ENCODE measurements around the gene CCDC172.

DNA sequence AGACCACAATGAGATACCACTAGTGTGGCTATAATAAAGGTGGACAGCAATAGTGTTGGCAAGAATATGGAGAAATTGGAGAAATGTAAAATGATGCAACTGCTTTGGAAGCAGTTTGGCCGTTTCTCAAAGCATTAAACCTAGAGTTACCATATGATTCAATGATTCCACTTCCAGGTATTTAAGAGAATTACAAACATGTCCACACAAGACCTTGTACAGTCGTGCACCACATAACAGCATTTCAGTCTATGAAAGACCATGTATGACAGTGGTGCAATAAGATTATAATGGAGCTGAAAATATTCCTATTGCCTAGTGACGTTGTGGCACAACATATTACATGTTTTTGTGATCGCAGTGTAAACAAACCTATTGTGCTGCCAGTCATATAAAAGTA lies 29.6 kb downstream of the CCDC172 start:
- TF ChIP-seq, protein P1, sequence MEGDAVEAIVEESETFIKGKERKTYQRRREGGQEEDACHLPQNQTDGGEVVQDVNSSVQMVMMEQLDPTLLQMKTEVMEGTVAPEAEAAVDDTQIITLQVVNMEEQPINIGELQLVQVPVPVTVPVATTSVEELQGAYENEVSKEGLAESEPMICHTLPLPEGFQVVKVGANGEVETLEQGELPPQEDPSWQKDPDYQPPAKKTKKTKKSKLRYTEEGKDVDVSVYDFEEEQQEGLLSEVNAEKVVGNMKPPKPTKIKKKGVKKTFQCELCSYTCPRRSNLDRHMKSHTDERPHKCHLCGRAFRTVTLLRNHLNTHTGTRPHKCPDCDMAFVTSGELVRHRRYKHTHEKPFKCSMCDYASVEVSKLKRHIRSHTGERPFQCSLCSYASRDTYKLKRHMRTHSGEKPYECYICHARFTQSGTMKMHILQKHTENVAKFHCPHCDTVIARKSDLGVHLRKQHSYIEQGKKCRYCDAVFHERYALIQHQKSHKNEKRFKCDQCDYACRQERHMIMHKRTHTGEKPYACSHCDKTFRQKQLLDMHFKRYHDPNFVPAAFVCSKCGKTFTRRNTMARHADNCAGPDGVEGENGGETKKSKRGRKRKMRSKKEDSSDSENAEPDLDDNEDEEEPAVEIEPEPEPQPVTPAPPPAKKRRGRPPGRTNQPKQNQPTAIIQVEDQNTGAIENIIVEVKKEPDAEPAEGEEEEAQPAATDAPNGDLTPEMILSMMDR (IDR thresholded peaks at IDR 0.05) = no peak
- TF ChIP-seq ZFX (IDR thresholded peaks at IDR 0.05; ENCODE audit: borderline replicate concordance) = no peak
